Amygdala (tissue), 56 donors: ENCODE results near the gene OR2Z1.

Experiments
- DNase-seq, 56 donors: peaks; one replicate each; lab custom pipeline; 2025; lab: John Stamatoyannopoulos, UW

The OR2Z1 gene, protein sequence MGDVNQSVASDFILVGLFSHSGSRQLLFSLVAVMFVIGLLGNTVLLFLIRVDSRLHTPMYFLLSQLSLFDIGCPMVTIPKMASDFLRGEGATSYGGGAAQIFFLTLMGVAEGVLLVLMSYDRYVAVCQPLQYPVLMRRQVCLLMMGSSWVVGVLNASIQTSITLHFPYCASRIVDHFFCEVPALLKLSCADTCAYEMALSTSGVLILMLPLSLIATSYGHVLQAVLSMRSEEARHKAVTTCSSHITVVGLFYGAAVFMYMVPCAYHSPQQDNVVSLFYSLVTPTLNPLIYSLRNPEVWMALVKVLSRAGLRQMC

GRCh38 chr19:8721334-8721733 lies at the start of gene OR2Z1:
TSS of gene OR2Z1 (plus strand) at chr19:8721634. CDS start at chr19:8731029, 9,395 bp downstream.
- no peak for DNase-seq

- no peak for DNase-seq
Observed at GRCh38 chr19:8673276-8673891, 48.0 kb upstream of the OR2Z1 start.

DNA sequence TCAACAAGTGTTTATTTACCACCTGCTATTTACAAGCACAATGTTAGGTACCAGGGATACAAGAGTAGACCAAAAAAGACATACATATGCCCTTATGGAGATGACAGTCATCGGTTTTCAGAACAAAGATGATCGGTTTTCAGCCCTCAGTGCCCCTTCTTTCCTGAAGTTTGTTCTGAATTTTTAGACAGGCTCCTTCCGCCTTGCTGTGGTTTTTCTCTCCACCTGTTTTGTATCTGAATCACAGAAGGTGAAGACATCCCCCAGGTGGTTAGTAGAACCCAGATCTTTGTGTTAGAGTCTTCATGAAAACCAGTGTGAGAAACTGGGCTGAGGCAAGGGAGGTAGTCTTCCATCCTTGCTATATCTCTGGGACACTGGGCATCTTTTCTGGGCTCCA lies 46.4 kb upstream of the OR2Z1 start:
- no peak for DNase-seq

GRCh38 chr19:8678244-8678807 lies 43.1 kb upstream of the OR2Z1 start:
- DNase-seq, result no peak

- no peak for DNase-seq
Observed at GRCh38 chr19:8680676-8681344, 40.6 kb upstream of the OR2Z1 start.

DNA sequence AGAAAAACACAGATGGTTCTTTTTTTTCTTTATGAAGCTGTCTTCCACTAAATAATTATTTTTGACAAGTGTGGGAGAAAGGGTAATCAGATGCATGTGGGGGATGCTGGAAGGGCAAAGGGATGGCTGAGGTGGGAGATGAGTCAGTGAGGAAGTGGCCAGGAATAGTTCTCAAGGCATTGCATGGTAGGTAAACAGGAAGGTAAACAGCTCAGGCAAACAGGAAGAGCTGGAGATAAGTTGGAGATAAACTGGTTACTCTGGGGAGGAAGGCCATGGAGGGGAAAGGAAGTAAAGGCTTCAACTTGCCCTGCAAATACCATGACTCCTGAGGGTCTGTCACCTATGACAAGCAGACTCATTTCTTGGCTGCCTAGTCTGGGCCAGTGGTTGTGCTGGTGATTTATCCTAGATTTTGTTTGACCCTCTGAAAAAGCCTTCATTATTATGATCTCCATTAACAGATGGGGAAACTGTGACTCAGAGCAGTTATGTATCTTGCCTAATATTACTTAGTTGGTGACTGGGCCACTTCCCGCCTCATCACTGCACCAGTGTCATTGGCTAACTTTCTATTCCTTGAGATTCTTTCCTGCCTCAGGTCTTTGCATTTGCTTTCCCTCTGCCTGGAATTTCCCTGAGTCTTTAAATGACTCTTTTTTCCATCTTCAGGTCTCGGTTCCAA lies 39.9 kb upstream of the OR2Z1 start:
- no peak for DNase-seq

GRCh38 chr19:8682472-8682871 lies 39.0 kb upstream of the OR2Z1 start:
- no peak for DNase-seq

DNA sequence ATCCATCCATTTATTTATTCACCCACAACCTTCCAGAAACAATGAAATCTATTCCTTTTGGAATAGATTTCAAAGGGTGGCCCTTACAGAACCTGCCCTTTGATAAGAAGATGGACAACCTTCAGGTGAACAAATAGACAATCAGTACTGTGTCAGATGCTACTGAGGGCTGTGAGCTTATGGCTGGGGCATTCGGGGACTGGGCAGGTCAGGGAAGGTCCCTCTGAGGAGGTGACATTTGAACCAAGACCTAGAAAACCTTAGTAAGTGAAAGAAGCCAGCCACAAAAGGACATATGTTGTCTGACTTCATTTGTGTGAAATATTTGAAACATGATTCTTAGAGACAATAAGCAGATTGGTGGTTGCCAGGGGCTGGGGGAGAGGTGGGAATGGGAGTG lies 38.5 kb upstream of the OR2Z1 start:
- DNase-seq, result no peak

- DNase-seq, result no peak
Observed at GRCh38 chr19:8684001-8684902, 37.2 kb upstream of the OR2Z1 start.

DNA sequence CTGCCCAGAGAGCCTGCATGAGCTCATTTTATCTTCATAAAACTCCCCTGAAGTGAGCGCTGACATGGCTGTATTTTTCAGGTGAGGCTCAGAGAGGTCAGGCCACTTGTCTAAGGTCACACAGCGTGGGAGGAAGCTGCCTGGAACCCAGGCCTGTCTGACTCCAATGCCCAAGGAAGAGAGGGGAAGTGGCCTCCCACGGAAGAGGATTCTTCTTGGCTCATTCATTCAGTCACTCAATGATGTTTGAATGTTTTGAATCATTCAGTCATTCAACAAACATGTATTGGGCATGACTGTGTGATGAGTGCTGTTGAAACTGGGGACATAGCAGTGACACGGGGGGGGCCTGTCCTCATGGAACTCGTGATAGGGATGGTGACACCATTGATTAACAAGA lies 34.9 kb upstream of the OR2Z1 start:
- no peak for DNase-seq

DNA sequence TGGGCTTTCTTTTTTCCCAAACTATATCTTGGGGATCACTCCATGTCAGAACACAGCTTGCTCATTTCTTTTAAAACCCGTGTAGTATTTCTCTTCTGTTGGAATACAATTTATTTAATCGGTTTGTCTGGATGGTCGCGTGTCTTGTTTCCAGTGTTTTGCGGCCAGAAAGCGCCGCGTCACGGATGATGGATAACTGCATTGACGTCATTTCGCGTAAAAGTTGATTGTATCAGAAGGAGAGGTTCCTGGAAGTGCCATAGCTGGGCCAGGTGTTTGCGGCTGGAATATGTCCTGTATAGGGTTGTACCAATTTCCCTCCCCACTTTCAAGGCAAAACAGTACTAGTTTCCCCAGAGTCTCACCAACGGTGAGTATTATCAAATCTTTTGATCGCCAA lies 32.5 kb upstream of the OR2Z1 start:
- DNase-seq, result no peak

- no peak for DNase-seq
Observed at GRCh38 chr19:8690753-8691539, 30.5 kb upstream of the OR2Z1 start.

- DNase-seq, result no peak
Observed at GRCh38 chr19:8695501-8695900, 25.9 kb upstream of the OR2Z1 start.

- no peak for DNase-seq
Observed at GRCh38 chr19:8695911-8696310, 25.5 kb upstream of the OR2Z1 start.

GRCh38 chr19:8696993-8697392 lies 24.4 kb upstream of the OR2Z1 start:
- no peak for DNase-seq

DNA sequence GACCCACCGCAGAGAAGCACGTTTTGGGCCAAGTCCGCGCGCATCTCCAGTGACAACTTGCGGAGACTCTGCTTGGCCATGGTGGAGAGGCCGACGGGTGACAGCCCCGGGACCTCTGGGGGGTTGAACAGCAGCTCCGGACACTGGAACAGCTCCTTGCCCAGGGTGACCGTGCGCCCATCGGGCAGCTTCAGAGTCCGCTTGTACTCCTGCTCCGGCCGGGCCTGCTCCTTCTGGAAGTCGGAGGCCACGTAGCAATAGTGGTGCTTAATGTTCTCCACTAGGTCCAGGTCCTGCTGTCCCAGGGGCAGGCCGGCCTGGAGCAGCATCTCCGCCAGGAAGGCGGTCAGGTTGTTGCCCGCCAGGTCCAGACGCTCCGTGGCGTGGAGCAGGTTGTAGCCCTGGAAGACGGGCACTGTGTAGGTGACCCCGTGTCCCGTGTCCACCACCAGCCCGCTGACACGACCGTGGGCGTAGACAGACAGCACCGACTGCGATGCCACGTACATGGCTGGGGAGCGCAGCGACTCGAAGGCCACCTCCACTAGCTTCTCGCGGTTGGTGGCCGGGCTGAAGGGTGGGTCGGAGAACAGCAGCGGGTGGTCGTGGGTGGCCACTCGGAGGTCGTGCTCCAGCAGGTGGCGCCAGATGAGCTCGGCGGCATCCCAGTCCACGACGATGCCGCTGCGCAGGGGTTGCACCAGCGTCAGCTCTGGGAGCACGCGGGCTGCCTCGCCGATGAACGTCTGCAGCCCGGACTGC lies 23.6 kb upstream of the OR2Z1 start:
- no peak for DNase-seq

- DNase-seq, result no peak
Observed at GRCh38 chr19:8698433-8699063, 22.9 kb upstream of the OR2Z1 start, which contains the start of gene ACTL9. TSS of gene ACTL9 (minus strand) at chr19:8698795. CDS start at chr19:8698701, 94 bp downstream.

DNA sequence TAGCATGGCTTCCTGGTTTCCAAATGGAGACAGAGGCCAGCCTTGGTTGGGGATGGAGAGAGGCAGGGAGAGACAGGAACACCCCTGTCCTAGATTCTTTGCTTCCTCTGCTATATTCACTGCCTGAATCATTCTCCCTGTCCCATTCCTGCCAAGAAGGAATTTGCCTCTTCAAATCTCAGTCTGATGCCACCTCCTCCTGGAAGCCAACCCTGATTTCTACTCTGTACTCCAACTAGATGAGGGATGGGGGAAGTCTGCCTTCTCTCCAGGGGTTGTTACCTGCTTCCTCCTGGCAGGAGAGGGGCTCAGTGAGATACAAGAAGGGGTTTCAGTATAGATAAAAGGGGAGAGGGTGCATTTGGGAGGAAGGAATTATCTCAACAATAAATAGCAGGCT lies 21.5 kb upstream of the OR2Z1 start:
- DNase-seq, result no peak
